ENCODE data around the gene KCTD1. TPM values are rescaled to one million over a fixed set of nuclear protein-coding genes. Genes with fewer than 3 reads are reported as not detected.

Gene KCTD1
- total RNA-seq, 2 donors from 2014 or later = 13.3 to 13.6 TPM

GRCh38 chr18:26516964-26517363 lies 31.4 kb downstream of the KCTD1 start:
- Histone ChIP-seq H3K36me3 (no peaks in the 10 kb centered on the region), H3K27me3 (no peaks in the 10 kb centered on the region), H3K4me1 (no peaks in the 10 kb centered on the region), H3K9me3 (no peaks in the 10 kb centered on the region), H3K4me3 (no peak overlapping the region), H3K9ac (ENCODE audit: low read depth in 2 of 2, low read length in 2 of 2) (no peak overlapping the region), H3K27ac (no peak overlapping the region)
- no peak for TF ChIP-seq CTCF (IDR thresholded peaks at IDR 0.05)
- intact Hi-C loops (cut with DNase I) = loop anchor here (10.0 kb wide), 1 partner anchor 58 kb away; no protein-coding TSS in a partner anchor
- DNase-seq = no peak

- Histone ChIP-seq H3K27me3 (no peaks in the 10 kb centered on the region), H3K36me3 (no peaks in the 10 kb centered on the region)
Observed at GRCh38 chr18:26515643-26516487, 32.5 kb downstream of the KCTD1 start.

GRCh38 chr18:26511339-26512071 lies 36.8 kb downstream of the KCTD1 start:
- no peaks in the 10 kb centered on the region for H3K36me3 ChIP-seq
- no peaks in the 10 kb centered on the region for H3K9me3 ChIP-seq
- intact Hi-C loops (cut with DNase I) = loop anchor here (10.0 kb wide), 1 partner anchor 63 kb away; no protein-coding TSS in a partner anchor
- no peak overlapping the region for H3K27ac ChIP-seq
- DNase-seq = no peak
- no peak overlapping the region for H3K4me3 ChIP-seq
- H3K9ac ChIP-seq (ENCODE audit: low read depth in 2 of 2, low read length in 2 of 2) = no peak overlapping the region
- no peaks in the 10 kb centered on the region for H3K4me1 ChIP-seq
- no peak for TF ChIP-seq CTCF (IDR thresholded peaks at IDR 0.05)
- H3K27me3 ChIP-seq = no peaks in the 10 kb centered on the region

More at GRCh38 chr18:26515643-26516487, 32.5 kb downstream of the KCTD1 start:
- H3K27ac ChIP-seq = no peak overlapping the region
- no peak for TF ChIP-seq CTCF (IDR thresholded peaks at IDR 0.05)
- H3K9me3 ChIP-seq = no peaks in the 10 kb centered on the region
- intact Hi-C loops (cut with DNase I) = loop anchor here (10.0 kb wide), 1 partner anchor 59 kb away; no protein-coding TSS in a partner anchor
- DNase-seq = no peak
- H3K9ac ChIP-seq (ENCODE audit: low read depth in 2 of 2, low read length in 2 of 2) = no peak overlapping the region
- no peak overlapping the region for H3K4me3 ChIP-seq
- H3K4me1 ChIP-seq = no peaks in the 10 kb centered on the region

- Histone ChIP-seq H3K4me3 (no peak overlapping the region), H3K27me3 (no peaks in the 10 kb centered on the region), H3K4me1 (no peaks in the 10 kb centered on the region), H3K9me3 (no peaks in the 10 kb centered on the region), H3K27ac (no peak overlapping the region), H3K36me3 (no peaks in the 10 kb centered on the region), H3K9ac (ENCODE audit: low read depth in 2 of 2, low read length in 2 of 2) (no peak overlapping the region)
- DNase-seq = no peak
- intact Hi-C loops (cut with DNase I) = loop anchor here (10.0 kb wide), 1 partner anchor 64 kb away; no protein-coding TSS in a partner anchor
- TF ChIP-seq CTCF (IDR thresholded peaks at IDR 0.05) = no peak
Observed at GRCh38 chr18:26510337-26510736, 38.0 kb downstream of the KCTD1 start.

DNA sequence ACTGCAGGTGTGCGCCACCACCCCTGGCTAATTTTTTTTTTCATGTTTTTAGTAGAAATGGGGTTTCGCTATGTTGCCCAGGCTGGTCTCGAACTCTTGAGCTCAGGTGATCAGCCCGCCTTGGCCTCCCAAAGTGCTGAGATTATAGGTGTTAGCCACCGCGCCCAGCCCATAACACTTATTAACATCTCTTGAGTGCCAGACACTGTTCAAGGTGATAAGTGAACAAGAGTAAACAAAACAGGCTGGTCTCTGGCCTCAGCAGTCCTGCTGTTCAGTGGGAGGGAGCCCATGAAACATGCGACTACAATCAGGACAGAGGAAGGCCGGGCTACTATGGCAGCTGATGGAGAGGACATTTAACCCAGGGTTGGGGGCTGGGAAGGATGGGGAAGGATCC lies 42.3 kb downstream of the KCTD1 start:
- intact Hi-C loops (cut with DNase I) = no loop called here
- Histone ChIP-seq H3K9ac (ENCODE audit: low read depth in 2 of 2, low read length in 2 of 2) (no peak overlapping the region), H3K36me3 (no peaks in the 10 kb centered on the region), H3K27me3 (no peaks in the 10 kb centered on the region), H3K9me3 (no peaks in the 10 kb centered on the region), H3K4me3 (no peak overlapping the region), H3K27ac (no peak overlapping the region), H3K4me1 (no peaks in the 10 kb centered on the region)
- TF ChIP-seq CTCF (IDR thresholded peaks at IDR 0.05) = no peak
- DNase-seq = no peak
